SKM-1 treated with dmso at 0.1 percent for 144 hours (cell line): ENCODE measurements around the gene NDUFV1.
A peak's percentile ranks its signal among the peaks of the same experiment; 100 is the strongest.
"Not testable (repeated sequence)": the region's sequence is repeated elsewhere in the genome, so short reads cannot be mapped to it uniquely, and the experiment has no call there.

ENCODE experiments used
- DNase-seq: peaks from one replicate; lab custom pipeline; 2025; ENCODE audit not compliant: unreplicated experiment; lab: John Stamatoyannopoulos, UW

The NDUFV1 gene

DNA sequence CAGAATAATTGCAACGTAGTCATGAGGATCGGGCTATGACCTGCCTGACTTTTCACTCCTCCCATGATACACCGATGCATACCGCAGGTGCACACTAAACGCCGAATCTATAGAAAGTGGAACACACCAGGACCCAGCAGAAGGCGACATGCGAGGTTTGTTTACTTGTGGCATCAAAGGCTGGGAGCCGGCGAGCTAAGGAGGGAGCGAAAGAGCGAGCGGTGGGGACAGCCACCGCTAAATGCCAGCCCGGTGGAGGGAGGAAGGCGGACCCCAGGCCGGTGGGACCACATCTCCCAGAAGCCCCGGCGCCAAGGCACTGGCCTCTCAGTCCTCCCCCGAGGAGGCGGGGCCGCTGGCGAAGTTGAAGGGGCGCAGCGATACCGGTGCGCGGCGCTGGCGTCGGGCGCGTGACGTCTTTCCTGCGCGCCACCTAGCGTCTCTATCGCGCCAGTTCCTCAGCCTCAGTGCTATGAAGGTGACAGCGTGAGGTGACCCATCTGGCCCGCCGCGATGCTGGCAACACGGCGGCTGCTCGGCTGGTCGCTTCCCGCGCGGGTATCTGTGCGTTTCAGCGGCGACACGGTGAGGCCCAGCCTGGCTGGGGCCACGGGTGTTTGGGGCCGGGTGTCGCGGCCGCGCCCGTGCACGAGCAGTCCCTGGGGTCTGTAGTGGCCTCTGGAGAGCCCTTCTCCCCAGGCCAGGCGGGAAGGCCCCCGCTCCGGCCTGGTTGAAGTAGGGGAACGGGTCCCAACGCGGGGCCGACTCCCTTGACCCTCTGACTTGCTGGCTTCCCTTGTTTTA lies at the start of gene NDUFV1:
Gene NDUFV1, plus strand, starts transcription at position 445 of the 804 bp plus-strand sequence. Its CDS starts 69 bp downstream, at position 514.
- DNase-seq, result peak; percentile 86

DNA sequence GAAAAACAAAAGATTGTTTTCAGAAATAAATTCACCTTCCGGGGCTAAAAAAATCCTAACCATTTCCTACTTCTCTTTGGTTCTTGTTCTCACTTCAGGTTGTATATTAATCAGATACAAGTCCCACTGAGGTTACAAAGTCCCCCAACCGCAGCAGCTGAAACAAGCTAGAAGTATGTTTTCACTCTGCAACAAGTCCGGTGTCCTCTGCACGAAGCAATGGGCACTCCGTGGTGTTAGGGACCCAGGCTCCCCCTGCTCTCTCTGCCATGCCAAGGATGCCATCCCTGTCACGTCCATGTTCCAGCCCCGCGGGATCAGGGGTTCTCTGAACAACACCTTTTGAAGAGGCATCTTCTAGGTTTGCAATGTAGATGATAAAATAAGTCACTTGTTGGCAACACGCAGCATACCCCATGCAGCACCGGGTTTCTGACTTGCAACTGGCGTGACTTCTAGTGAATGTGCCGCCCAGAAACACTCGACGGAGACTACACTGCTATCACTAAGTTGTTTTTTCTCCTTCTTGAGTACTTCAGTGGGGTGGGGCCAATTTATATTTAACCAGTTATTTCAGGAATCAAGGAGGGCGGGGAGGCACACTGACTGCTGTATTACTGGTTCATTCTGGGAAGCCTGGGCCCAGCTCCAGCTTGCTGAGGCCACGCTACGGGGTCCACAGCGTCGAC lies 48.5 kb upstream of the NDUFV1 start:
- no peak for DNase-seq

DNA sequence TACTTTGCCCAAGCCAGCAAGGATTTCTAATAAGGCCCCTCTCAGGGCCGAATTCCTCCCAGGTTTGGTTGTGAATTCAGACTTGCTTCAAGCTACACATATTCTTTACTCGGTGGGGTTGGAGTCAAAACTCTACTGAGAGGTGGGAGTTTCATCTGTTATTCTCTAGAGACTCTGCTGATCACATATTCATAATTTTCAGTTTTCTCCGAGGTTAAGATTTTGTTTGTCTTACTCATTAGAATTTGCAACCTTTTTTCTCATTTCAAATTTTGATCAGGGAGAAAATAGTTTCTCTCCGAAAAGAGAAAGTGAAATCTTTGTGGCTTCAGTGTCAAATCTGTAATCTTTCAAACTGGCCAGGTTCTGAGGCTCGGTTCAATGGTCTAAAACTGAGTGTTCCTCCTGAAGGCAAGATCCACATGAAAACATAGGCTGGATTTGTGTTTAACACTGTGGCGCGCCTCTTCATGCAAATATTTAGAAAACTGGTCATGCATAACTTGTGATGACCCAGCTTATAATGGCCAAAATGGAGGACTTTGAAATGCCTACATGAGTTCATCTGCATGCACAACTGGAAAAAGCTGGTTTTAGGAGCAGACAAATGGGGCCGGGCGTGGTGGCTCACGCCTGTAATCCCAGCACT lies 44.6 kb upstream of the NDUFV1 start:
- no peak for DNase-seq

DNA sequence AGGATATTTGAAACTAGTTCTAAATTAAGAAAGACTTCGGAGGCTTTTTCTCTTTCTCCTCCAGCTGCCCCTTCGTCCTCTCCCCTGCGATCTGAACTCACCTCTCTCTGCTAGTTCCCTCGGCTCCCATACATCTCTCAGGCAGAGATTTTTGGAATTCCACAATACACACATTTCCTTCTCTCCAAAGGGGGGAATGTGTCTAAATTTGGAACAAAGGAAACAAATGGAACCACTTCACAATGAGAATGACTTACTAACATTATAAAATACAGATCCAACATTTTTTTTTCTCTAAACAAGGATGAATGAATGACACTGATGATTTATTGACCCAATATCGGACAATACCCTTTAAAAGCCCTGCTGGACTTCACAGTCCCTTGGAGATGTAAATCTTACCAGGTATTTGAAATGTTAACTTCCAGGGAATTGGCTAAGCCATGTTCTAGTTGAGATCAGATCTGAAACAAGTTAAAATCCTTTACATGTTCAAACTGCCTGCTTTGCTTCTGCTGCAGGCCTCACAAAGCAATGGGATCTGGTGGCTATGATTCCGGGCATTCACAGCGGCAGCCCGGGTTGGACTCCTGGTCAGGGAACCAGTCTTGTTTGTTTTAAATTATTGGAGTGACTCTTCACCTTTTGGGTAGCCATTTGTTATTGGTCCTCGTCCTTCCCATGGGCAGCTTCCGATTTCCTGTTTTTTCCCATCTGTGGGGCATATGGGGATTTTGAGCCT lies 43.6 kb upstream of the NDUFV1 start:
- no peak for DNase-seq

DNA sequence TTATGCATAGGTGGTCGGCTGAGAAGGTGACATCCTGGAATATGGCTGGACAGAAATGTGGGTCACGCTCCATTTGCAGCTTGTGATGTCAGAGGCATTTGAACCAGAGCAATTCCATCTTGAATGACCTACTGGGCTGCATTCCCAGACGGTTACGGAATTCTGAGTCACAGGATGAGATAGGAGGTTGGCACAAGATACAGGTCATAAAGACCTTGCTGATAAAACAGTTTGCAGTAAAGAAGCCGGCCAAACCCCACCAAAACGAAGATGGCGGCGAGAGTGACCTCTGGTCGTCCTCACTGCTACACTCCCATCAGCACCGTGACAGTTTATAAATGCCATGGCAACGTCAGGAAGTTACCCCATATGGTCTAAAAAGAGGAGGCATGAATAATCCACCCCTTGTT lies 43.0 kb upstream of the NDUFV1 start:
- DNase-seq, result not testable (repeated sequence)

DNA sequence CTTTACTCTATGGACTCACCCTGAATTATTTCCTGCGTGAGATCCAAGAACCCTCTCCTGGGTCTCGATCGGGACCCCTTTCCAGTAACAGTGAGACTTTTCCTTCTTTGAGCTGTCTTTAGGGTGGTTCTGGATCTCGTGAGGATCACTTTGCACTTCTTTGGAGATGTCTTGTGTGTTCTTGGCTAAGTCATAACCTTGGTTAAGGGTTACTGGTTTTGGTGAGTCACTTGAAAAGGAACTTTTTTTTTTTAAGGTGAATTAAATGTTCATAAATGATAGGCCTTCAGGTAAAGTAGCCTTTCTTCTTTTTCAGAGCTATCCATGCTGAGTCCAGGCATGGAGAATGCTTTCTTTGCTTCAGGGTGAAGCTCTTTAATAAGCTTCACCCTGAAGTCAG lies 42.5 kb upstream of the NDUFV1 start:
- DNase-seq, result no peak

DNA sequence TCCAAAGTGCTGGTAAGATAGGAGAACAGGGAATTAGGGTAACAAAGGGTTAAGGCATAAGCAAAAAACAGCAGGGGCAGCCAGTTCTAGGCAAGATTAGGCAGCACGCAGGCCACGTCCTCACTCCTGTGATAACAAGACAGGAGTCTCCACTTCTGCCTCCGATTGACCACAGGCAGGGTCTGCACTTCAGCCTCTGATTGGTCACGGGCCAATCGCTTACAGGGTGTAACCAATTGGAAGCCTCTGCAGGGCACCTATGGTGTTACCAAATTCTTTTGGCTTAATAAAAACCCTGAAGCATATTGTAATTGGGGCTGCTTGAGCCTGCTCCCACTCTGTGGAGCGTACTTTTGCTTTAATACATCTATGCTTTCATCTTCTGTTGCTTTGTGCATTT lies 35.3 kb upstream of the NDUFV1 start:
- no peak for DNase-seq

DNA sequence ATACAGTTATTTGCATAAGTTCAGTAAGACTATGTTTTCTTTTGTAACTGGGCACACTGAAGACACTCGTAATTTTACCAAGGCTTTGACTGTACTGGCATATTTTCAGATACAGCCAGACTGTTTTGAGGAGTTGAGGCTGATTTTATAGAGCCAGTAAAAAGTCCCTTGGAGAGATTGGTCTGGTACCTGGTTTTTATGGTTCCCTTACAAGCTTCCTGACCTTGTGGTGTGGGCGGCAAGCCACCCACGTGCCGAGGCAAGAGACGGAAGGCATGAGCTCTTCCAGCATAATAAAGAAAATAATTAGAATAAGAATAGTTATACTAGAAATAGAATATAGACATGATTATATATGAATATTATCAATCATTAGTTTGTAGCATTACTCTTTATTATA lies 34.4 kb upstream of the NDUFV1 start:
- no peak for DNase-seq

DNA sequence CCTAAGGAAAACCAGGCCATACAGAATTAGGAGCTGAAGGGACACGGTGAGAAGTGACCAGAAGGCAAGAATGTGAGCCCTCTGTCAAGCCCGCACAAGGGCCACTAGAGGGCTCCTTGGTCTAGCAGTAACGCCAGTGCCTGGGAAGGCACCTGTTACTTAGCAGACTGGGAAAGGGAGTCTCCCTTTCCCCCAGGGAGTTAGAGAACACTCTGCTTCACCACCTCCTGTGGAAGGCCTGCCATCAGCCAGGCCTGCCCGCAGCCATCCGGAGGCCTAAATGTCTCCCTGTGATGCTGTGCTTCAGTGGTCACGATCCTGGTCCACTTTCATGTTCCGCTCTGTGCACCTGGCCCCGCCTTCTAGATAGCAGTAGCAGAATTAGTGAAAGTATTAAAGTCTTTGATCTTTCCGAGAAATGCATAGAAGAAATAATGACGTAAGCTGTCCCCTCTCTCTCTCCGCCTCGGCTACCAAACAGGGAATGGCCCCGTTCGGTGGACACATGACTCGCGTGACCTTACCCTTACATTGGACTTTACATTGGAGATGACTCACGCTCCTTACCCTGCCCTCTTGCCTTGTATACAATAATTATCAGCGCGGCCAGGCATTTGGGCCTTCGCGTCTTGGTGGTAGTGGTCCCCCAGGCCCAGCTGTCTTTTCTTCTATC lies 33.9 kb upstream of the NDUFV1 start:
- peak; percentile 33 for DNase-seq

DNA sequence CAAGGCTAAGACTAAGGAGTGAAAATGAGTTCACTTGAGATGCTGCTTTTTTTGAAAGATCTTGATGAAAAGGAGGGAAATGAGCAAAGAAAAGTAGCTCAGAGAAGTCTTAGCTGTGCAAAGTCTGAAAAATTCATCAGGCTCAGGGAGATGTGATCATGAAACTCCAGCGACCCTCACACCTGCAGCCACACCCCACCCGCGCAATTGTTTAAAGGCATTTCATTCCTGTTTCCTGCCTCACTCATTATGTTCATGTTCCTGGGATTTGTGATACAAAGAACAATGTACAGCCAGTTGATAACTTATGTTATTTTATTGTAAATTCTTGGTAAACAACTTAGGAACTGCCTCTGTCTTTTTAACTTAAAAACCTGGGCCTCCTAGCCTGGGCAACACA lies 31.8 kb upstream of the NDUFV1 start:
- no peak for DNase-seq

DNA sequence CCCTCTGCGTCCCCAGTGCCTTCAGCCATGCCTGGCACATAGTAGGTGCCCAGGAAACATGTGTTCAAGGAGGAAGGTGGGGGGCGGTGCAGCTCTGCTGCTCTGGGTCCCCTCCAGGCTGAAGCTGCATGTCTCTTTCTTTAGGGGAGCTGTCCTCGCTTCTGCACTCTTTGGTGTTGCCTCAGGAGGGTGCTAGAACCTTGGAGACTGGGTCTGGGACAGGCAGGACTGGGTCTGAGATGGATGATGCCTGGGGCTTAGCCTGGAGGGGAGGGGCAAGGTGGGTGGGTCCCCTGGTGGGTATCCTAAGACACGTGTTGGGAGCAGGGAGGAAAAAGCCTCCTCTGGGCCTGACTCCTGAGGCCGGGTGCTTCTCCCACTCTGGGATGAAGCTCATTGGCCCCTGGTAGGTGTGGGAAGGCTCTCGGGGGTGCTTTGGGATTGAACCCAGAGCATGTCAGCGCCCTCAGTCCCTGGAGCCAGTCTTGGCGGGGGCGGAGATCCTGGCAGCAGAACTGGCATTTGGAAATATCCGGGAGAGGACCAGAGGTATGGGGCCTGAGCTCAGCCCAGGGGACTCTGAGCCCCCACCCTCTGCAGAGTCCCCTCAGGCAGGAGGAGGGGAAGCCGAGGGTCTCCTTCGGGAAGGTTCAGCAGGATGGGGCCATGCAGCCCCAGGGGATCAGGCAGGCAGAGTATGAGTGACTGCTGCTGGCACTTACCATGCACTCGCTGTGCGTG lies 29.8 kb upstream of the NDUFV1 start:
- DNase-seq, result no peak

DNA sequence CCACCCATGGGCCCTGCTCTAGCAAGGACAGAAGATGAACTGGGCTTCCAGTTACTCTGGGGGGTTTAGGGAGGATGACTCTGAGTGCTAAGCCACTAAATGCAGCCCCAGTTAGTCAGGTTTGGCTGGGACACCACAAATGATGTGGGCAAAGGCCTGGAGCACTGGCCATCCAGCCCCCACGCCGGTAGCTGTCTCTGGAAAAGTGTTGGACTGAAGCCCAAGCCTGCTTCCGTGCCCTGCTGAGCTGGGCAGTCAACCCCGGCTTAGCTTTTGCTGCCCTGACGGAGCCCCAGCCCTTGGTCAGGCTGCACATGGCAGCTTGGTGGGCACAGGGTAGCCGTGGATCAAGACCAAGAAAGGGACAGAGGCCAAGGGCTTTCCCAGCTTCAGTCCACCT lies 28.8 kb upstream of the NDUFV1 start:
- no peak for DNase-seq

DNA sequence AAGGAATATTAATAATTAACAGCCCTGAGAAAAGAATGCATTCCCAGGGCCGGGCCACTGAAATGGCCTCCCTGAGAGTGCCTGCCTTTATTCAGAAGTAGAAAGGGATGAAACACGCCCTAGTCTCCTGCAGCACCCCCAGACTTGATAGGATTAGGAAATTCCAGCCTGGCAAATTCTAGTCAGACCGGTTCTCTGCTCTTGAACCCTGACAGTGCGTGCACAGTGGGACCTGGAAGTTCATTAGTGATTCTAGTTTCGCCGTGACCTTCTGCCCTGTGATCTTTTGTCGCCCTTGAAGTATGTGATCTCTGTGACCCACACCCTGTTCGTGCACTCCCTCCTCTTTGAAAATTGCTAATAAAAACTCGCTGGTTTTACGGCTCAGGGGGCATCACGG lies 25.3 kb upstream of the NDUFV1 start:
- no peak for DNase-seq

DNA sequence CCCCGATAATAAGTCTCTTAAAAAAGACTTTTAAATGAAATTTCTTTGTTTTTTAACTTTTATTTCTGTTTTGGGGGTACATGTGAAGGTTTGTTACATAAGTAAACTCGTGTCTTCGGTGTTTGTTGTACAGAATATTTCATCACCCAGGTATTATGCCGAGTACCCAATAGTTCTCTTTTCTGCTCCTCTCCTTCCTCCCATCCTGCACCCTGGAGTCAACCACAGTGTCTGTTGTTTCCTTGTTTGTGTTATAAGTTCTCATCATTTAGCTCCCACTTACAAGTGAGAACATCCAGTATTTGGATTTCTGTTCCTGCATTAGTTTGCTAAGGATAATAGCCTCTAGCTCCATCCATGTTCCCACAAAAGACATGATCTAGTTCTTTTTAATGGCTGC lies 24.7 kb upstream of the NDUFV1 start:
- no peak for DNase-seq

DNA sequence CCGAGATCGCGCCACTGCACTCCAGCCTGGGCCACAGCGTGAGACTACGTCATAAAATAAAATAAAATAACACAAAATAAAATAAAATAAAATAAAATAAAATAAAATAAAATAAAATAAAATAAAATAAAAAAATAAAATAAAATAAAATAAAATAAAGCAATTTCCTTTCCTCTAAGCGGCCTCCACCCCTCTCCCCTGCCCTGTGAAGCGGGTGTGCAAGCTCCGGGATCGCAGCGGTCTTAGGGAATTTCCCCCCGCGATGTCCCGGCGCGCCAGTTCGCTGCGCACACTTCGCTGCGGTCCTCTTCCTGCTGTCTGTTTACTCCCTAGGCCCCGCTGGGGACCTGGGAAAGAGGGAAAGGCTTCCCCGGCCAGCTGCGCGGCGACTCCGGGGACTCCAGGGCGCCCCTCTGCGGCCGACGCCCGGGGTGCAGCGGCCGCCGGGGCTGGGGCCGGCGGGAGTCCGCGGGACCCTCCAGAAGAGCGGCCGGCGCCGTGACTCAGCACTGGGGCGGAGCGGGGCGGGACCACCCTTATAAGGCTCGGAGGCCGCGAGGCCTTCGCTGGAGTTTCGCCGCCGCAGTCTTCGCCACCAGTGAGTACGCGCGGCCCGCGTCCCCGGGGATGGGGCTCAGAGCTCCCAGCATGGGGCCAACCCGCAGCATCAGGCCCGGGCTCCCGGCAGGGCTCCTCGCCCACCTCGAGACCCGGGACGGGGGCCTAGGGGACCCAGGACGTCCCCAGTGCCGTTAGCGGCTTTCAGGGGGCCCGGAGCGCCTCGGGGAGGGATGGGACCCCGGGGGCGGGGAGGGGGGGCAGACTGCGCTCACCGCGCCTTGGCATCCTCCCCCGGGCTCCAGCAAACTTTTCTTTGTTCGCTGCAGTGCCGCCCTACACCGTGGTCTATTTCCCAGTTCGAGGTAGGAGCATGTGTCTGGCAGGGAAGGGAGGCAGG lies 23.2 kb upstream of the NDUFV1 start, which contains the start of gene GSTP1:
Gene GSTP1, plus strand, starts transcription at position 566 of the 958 bp plus-strand sequence. Its CDS starts 32 bp downstream, at position 598.
- DNase-seq, result peak; percentile 63

DNA sequence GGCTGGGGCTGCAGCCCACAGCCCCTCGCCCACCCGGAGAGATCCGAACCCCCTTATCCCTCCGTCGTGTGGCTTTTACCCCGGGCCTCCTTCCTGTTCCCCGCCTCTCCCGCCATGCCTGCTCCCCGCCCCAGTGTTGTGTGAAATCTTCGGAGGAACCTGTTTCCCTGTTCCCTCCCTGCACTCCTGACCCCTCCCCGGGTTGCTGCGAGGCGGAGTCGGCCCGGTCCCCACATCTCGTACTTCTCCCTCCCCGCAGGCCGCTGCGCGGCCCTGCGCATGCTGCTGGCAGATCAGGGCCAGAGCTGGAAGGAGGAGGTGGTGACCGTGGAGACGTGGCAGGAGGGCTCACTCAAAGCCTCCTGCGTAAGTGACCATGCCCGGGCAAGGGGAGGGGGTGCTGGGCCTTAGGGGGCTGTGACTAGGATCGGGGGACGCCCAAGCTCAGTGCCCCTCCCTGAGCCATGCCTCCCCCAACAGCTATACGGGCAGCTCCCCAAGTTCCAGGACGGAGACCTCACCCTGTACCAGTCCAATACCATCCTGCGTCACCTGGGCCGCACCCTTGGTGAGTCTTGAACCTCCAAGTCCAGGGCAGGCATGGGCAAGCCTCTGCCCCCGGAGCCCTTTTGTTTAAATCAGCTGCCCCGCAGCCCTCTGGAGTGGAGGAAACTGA lies 22.4 kb upstream of the NDUFV1 start:
- peak; percentile 42 for DNase-seq

DNA sequence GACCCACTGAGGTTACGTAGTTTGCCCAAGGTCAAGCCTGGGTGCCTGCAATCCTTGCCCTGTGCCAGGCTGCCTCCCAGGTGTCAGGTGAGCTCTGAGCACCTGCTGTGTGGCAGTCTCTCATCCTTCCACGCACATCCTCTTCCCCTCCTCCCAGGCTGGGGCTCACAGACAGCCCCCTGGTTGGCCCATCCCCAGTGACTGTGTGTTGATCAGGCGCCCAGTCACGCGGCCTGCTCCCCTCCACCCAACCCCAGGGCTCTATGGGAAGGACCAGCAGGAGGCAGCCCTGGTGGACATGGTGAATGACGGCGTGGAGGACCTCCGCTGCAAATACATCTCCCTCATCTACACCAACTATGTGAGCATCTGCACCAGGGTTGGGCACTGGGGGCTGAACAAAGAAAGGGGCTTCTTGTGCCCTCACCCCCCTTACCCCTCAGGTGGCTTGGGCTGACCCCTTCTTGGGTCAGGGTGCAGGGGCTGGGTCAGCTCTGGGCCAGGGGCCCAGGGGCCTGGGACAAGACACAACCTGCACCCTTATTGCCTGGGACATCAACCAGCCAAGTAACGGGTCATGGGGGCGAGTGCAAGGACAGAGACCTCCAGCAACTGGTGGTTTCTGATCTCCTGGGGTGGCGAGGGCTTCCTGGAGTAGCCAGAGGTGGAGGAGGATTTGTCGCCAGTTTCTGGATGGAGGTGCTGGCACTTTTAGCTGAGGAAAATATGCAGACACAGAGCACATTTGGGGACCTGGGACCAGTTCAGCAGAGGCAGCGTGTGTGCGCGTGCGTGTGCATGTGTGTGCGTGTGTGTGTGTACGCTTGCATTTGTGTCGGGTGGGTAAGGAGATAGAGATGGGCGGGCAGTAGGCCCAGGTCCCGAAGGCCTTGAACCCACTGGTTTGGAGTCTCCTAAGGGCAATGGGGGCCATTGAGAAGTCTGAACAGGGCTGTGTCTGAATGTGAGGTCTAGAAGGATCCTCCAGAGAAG lies 21.6 kb upstream of the NDUFV1 start:
- DNase-seq, result no peak
